Neural cell (in vitro differentiated cells): Measurements from ENCODE around the gene C11orf42.

Experiments used
- EP300 ChIP-seq: fragments of 450-650 bp; conservative IDR thresholded peaks from 2 replicates; pipeline ENCODE4 v1.6.1; 2014; ENCODE audit warnings: antibody characterized with exemption, mild to moderate bottlenecking, moderate library complexity; ENCODE audit not compliant: poor library complexity, severe bottlenecking
- EZH2 ChIP-seq: fragments of 200-600, 300-800 bp; shearing (Covaris generic), sonication (generic); IDR thresholded peaks from 2 replicates; pipeline ENCODE4 v1.6.1; 2014; ENCODE audit warnings: antibody characterized with exemption, low read length, borderline replicate concordance, mild to moderate bottlenecking; ENCODE audit not compliant: insufficient read depth, poor library complexity, severe bottlenecking
- MXI1 ChIP-seq: fragments of 450-650 bp; conservative IDR thresholded peaks from 2 replicates; pipeline ENCODE4 v1.6.1; 2014; ENCODE audit warnings: antibody characterized with exemption, mild to moderate bottlenecking; ENCODE audit not compliant: poor library complexity, severe bottlenecking
- POLR2AphosphoS5 ChIP-seq: IDR thresholded peaks from 2 replicates; pipeline ENCODE4 v1.6.1; 2012
- RAD21 ChIP-seq: fragments of 450-650 bp; conservative IDR thresholded peaks from 2 replicates; pipeline ENCODE4 v1.6.1; 2014; ENCODE audit warnings: antibody characterized with exemption, mild to moderate bottlenecking, moderate library complexity
- SMC3 ChIP-seq: fragments of 450-650 bp; conservative IDR thresholded peaks from 2 replicates; pipeline ENCODE4 v1.6.1; 2014; ENCODE audit warnings: antibody characterized with exemption, mild to moderate bottlenecking, moderate library complexity; ENCODE audit not compliant: poor library complexity
- TAF1 ChIP-seq: IDR thresholded peaks from 2 replicates; pipeline ENCODE4 v1.6.1; 2012; ENCODE audit warnings: low read depth
- TF ChIP-seq, protein P1 (sequence below): IDR thresholded peaks from 2 replicates; pipeline ENCODE4 v1.6.1; 2012; ENCODE audit warnings: borderline replicate concordance
- TF ChIP-seq, protein P2 (sequence below): fragments of 450-650 bp; IDR thresholded peaks from 2 replicates; pipeline ENCODE4 v1.5.1; 2014; ENCODE audit warnings: antibody characterized with exemption, mild to moderate bottlenecking, moderate library complexity; ENCODE audit not compliant: poor library complexity, severe bottlenecking

DNA sequence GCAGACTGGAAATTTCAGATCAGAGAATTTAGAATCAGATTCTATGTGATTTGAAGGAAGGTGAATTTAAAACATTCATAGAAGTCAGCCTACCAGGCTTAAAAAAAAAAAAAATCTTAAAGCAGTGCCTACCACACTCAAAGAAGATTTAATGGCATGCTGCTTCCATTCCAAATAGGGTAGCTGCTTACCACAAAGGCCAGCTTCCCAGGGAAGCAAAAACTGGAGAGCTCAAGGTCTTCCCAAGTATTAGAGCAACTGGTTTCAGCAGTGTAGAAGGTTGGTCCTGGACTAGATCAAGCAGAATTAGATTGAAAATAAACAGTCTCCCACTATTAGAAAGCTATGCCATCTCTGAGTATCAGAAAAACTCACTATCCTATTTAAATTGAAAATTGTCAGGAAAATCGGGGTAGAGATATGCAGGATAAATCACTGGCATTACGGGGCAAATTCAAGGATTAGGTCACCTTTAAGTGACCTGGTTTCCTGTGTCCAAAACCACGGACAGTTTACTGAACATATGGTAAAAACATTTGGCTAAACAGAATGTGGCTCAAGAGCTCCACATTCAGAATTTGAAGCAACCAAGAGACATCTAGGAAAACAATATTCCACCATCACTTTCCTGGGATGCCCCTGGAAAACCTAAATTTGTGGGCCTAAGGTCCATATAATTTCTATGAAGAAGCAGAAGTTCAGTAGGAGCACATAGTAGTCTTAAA is 1.3 kb downstream of the C11orf42 start:
- TF ChIP-seq, protein P1, sequence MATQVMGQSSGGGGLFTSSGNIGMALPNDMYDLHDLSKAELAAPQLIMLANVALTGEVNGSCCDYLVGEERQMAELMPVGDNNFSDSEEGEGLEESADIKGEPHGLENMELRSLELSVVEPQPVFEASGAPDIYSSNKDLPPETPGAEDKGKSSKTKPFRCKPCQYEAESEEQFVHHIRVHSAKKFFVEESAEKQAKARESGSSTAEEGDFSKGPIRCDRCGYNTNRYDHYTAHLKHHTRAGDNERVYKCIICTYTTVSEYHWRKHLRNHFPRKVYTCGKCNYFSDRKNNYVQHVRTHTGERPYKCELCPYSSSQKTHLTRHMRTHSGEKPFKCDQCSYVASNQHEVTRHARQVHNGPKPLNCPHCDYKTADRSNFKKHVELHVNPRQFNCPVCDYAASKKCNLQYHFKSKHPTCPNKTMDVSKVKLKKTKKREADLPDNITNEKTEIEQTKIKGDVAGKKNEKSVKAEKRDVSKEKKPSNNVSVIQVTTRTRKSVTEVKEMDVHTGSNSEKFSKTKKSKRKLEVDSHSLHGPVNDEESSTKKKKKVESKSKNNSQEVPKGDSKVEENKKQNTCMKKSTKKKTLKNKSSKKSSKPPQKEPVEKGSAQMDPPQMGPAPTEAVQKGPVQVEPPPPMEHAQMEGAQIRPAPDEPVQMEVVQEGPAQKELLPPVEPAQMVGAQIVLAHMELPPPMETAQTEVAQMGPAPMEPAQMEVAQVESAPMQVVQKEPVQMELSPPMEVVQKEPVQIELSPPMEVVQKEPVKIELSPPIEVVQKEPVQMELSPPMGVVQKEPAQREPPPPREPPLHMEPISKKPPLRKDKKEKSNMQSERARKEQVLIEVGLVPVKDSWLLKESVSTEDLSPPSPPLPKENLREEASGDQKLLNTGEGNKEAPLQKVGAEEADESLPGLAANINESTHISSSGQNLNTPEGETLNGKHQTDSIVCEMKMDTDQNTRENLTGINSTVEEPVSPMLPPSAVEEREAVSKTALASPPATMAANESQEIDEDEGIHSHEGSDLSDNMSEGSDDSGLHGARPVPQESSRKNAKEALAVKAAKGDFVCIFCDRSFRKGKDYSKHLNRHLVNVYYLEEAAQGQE: no peak
- TF ChIP-seq, protein P2, sequence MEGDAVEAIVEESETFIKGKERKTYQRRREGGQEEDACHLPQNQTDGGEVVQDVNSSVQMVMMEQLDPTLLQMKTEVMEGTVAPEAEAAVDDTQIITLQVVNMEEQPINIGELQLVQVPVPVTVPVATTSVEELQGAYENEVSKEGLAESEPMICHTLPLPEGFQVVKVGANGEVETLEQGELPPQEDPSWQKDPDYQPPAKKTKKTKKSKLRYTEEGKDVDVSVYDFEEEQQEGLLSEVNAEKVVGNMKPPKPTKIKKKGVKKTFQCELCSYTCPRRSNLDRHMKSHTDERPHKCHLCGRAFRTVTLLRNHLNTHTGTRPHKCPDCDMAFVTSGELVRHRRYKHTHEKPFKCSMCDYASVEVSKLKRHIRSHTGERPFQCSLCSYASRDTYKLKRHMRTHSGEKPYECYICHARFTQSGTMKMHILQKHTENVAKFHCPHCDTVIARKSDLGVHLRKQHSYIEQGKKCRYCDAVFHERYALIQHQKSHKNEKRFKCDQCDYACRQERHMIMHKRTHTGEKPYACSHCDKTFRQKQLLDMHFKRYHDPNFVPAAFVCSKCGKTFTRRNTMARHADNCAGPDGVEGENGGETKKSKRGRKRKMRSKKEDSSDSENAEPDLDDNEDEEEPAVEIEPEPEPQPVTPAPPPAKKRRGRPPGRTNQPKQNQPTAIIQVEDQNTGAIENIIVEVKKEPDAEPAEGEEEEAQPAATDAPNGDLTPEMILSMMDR: no peak
- no peak for TF ChIP-seq RAD21
- TF ChIP-seq POLR2AphosphoS5: no peak
- TF ChIP-seq EZH2: no peak
- TF ChIP-seq EP300: no peak
- no peak for TF ChIP-seq TAF1
- TF ChIP-seq SMC3: no peak
- no peak for TF ChIP-seq MXI1
